K562 (cell line): ENCODE measurements around the gene ANXA10.

Experiments used
- CC2D1A ChIP-seq: fragments of 450-650 bp; IDR thresholded peaks from 2 replicates; pipeline ENCODE4 v1.6.1; 2017; ENCODE audit warnings: mild to moderate bottlenecking
- ERF ChIP-seq: fragments of 450-650 bp; formaldehyde crosslinking; IDR thresholded peaks from 2 replicates; pipeline ENCODE4 v1.4.0; 2020; ENCODE audit warnings: mild to moderate bottlenecking, mixed read lengths

DNA sequence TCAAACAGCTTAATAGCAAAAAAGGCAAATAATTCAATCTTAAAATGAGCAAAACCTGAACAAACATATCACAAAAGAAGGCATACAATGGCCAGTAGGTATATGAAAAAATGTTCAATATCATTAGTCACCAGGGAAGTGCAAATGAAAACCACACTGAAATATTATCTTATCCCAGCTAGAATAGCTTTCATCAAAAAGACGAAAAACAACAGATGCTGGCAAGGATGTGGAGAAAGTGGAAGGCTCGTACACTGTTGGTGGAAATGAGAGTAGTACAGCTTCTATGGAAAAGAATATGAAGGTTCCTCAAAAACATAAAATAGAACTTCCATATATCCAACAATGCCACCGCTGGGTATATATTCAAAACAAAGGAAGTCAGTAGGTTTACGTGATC lies 29.3 kb upstream of the ANXA10 start:
- no peak for TF ChIP-seq ERF (CRISPR knock-in tag)
- TF ChIP-seq CC2D1A = no peak
